Muscle layer of duodenum (tissue), 2 donors: ENCODE data around the gene CACUL1.
"Not testable (repeated sequence)": the region's sequence is repeated elsewhere in the genome, so short reads cannot be mapped to it uniquely, and the experiment has no call there.

Source experiments
- H3K27ac ChIP-seq: one replicate; pipeline ENCODE4 v1.7.0; 2013; ENCODE audit warnings: mild to moderate bottlenecking, low read length
- H3K27me3 ChIP-seq: one replicate; pipeline ENCODE4 v1.7.0; 2013; ENCODE audit warnings: low read depth, mild to moderate bottlenecking, control low read depth, low read length
- H3K36me3 ChIP-seq, 2 donors: one replicate each; pipeline ENCODE4 v1.7.0; 2013; ENCODE audit warnings: low read length in 2 of 2, control low read depth in 1 of 2, mild to moderate bottlenecking in 1 of 2; ENCODE audit not compliant: insufficient read depth in 2 of 2, control insufficient read depth in 1 of 2
- H3K4me1 ChIP-seq, 2 donors: one replicate each; pipeline ENCODE4 v1.7.0; 2013; ENCODE audit warnings: low read length in 2 of 2, mild to moderate bottlenecking in 2 of 2, control low read depth in 1 of 2, moderate library complexity in 1 of 2; ENCODE audit not compliant: insufficient read depth in 2 of 2, control insufficient read depth in 1 of 2
- H3K4me3 ChIP-seq, 2 donors: one replicate each; pipeline ENCODE4 v1.7.0; 2013; ENCODE audit warnings: low read length in 2 of 2, low read depth in 1 of 2, mild to moderate bottlenecking in 1 of 2
- H3K9me3 ChIP-seq, 2 donors: one replicate each; pipeline ENCODE4 v1.7.0; 2013; ENCODE audit warnings: low read length in 2 of 2, control low read depth in 1 of 2, mild to moderate bottlenecking in 1 of 2; ENCODE audit not compliant: control insufficient read depth in 1 of 2
- donor health status: healthy.

CACUL1 gene

DNA sequence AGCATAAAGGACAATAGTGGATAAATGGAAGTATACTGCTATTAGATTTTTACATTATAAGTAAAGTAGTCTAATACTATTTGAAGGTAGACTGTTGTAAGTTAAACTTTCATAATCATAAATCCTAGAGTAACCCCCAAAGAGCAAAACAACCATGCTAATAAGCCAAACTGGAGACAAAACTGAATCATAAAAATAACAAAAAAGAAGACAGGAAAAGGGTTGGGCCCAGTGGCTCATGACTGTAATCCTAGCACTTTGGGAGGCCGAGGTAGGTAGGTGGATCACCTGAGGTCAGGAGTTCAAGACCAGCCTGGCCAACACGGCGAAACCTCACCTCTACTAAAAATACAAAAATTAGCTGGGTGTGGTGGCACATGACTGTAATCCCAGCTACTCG is 9.7 kb downstream of the CACUL1 start:
- Histone ChIP-seq H3K27ac (no peak overlapping the region), H3K4me1 (peaks cover 12 to 21% of the 10 kb centered on the region in 2 donors), H3K27me3 (no peaks in the 10 kb centered on the region), H3K9me3 (no peaks in the 10 kb centered on the region), H3K36me3 (no peaks in the 10 kb centered on the region), H3K4me3 (no peak overlapping the region)

- not testable (repeated sequence) for H3K27ac ChIP-seq, H3K36me3 ChIP-seq, H3K4me3 ChIP-seq, H3K9me3 ChIP-seq, H3K27me3 ChIP-seq
- H3K4me1 ChIP-seq: peaks cover 12 to 21% of the 10 kb centered on the region in 2 donors
These were observed 10.3 kb downstream of the CACUL1 start for GRCh38 chr10:118744346-118744918.

DNA sequence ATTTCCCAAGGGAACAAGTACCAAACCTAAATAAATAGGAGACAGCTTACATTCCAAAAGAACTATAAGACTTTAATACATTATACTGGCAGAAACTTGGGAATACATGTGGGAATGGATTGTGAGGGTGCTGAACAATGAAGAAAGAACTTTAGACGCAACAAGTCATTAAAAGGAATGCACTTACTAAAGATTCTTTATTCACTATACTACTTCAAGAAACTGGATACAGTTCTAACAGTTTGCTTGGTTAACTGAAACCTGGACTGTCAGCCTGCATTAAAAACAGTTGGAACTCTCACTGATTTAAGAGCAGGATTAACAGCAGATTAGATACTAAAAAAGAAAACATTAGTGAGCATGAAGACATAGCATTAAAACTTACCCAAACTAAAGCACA is 12.0 kb downstream of the CACUL1 start:
- H3K9me3 ChIP-seq: no peaks in the 10 kb centered on the region
- H3K27ac ChIP-seq: no peak overlapping the region
- no peak overlapping the region for H3K4me3 ChIP-seq
- H3K36me3 ChIP-seq: no peaks in the 10 kb centered on the region
- no peaks in the 10 kb centered on the region for H3K27me3 ChIP-seq
- H3K4me1 ChIP-seq: peaks cover 12 to 26% of the 10 kb centered on the region in 2 donors

DNA sequence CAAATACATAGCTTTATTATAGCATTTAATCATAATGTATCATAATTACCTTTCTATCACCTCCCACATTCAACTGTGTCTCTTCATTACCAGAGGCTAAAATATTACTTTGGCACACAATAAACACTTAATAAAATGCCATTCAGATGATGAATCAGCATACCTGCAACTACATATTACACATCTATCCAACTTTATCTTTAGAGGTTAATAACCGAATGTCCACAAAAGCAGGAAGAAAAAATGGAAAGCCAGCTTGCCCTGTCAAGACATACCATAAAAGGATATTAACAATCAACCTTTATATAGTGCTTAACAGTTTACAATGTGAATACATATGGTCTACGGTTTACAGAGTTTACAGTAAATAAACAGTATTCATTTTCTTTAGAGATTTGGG is 12.7 kb downstream of the CACUL1 start:
- no peaks in the 10 kb centered on the region for H3K9me3 ChIP-seq
- peak overlapping the region in 1 of 2 donors; percentile 7 for H3K4me3 ChIP-seq
- peaks cover 12 to 31% of the 10 kb centered on the region in 2 donors for H3K4me1 ChIP-seq
- H3K27me3 ChIP-seq: no peaks in the 10 kb centered on the region
- H3K27ac ChIP-seq: no peak overlapping the region
- no peaks in the 10 kb centered on the region for H3K36me3 ChIP-seq

GRCh38 chr10:118738406-118738805 is 16.4 kb downstream of the CACUL1 start:
- Histone ChIP-seq H3K4me1 (peaks cover 12 to 56% of the 10 kb centered on the region in 2 donors), H3K27me3 (no peaks in the 10 kb centered on the region), H3K27ac (no peak overlapping the region), H3K4me3 (no peak overlapping the region), H3K9me3 (no peaks in the 10 kb centered on the region), H3K36me3 (no peaks in the 10 kb centered on the region)

DNA sequence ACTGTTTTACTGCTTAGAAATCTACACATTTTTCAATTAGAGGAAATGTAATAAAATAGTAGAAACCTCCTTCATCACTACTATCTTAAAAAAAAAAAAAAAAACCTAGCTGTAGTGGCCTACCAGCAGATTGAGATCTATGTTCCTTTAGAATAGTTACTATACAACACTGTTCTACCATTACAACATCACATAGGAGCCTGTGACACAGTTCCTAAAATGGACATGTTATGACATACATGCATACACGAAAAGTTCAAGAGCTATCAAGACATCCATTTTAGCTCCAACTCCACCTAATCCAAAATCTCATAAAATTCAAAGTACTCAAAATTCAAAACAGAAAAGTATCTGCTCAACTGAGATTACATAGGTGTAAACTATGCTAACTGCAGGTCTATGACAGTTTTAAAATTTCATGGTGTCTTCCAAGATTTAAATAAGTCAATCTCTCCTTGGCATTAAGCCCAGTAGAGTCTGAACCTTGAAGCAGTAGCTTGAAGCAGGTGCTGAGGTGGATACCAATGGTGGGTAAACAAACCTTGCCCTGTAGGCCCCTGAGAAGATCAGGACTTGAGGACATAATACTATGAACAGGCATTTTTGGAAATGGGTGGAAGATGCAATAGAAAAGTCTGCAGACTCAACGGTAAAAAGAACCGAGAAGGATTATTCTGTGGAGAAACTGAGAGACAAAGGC is 17.0 kb downstream of the CACUL1 start:
- H3K36me3 ChIP-seq: no peaks in the 10 kb centered on the region
- H3K27ac ChIP-seq: no peak overlapping the region
- peaks cover 15 to 57% of the 10 kb centered on the region in 2 donors for H3K4me1 ChIP-seq

DNA sequence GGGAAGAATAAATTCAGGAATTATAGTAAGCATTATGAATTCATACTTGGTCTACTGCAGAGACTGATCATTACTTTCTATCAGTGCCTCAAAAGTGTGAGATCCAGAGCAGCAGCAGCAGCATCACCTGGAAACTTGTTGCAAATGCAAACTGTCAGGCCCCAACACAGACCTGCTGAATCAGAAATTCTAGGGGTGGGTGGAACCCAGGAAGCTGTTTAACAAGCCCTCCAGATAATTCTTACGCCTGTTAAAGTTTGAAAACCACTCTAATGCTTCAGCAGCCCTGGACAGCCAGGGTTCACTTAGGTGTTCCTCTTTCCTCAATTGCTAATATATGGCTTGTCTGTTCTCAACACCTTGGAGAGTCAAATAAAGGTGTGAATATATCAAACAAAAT is 19.5 kb downstream of the CACUL1 start:
- Histone ChIP-seq H3K9me3 (no peaks in the 10 kb centered on the region), H3K36me3 (no peaks in the 10 kb centered on the region), H3K27ac (no peak overlapping the region), H3K4me3 (no peak overlapping the region), H3K27me3 (no peaks in the 10 kb centered on the region), H3K4me1 (peaks cover 22 to 64% of the 10 kb centered on the region in 2 donors)

More for the DNA sequence above, 17.0 kb downstream of the CACUL1 start:
- H3K9me3 ChIP-seq: no peaks in the 10 kb centered on the region
- no peak overlapping the region for H3K4me3 ChIP-seq
- no peaks in the 10 kb centered on the region for H3K27me3 ChIP-seq

GRCh38 chr10:118734475-118734874 is 20.3 kb downstream of the CACUL1 start:
- no peaks in the 10 kb centered on the region for H3K27me3 ChIP-seq
- no peak overlapping the region for H3K27ac ChIP-seq
- H3K36me3 ChIP-seq: no peaks in the 10 kb centered on the region
- no peaks in the 10 kb centered on the region for H3K9me3 ChIP-seq
- no peak overlapping the region for H3K4me3 ChIP-seq
- peaks cover 27 to 64% of the 10 kb centered on the region in 2 donors for H3K4me1 ChIP-seq

DNA sequence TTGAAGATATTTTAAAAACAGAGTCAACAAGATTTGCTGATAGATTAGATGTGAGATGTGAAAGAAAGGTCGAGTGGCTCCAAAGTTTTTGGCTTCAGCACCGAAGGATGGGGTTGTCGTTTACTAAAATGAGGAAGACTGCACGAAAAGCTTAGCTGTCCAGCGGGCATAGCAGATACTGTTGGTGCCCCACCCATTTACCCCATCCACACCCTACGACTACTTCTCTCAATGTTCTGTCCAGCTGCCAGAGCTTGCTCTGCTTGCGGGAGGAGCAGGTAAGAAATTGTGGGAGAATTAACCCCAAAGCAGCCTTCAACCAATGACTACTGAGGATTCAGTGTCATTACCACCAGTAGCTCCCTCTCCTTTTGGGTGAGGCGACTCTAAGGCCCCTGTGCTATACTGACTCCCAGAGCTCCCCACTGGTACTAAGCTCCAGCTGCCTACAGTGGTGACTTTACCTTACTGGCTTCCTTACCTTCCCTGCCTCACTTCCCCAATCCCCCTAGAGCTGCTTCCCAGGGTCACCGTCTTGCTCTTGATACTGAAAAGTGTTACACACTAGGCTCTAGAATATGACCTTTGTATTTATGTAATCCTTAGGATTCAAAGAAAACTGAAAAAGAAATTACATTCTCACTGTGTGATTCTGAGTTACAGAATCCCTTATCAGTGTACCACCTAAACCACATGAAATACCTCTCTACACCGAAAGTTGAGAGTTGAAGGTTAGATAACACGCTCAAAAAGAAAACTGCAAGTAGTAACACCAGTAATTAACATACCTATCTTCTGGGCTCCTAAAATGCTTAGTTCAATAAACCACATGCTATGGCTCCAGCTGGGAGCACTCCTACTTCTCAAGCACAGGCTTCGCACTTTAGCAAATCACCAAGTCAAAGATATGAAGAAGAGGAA is 22.3 kb downstream of the CACUL1 start:
- H3K4me1 ChIP-seq: peaks cover 27 to 57% of the 10 kb centered on the region in 2 donors
- H3K27ac ChIP-seq: no peak overlapping the region
- H3K9me3 ChIP-seq: no peaks in the 10 kb centered on the region
- no peaks in the 10 kb centered on the region for H3K27me3 ChIP-seq
- no peak overlapping the region for H3K4me3 ChIP-seq
- H3K36me3 ChIP-seq: no peaks in the 10 kb centered on the region

- H3K36me3 ChIP-seq: no peaks in the 10 kb centered on the region
- H3K27ac ChIP-seq: peak overlapping the region; percentile 19
- H3K4me3 ChIP-seq: no peak overlapping the region
- no peaks in the 10 kb centered on the region for H3K27me3 ChIP-seq
- peaks cover 30 to 54% of the 10 kb centered on the region in 2 donors for H3K4me1 ChIP-seq
- no peaks in the 10 kb centered on the region for H3K9me3 ChIP-seq
These were observed 23.9 kb downstream of the CACUL1 start for GRCh38 chr10:118730756-118731456.
